Measurements from ENCODE around the gene RFX3.
"Not testable (repeated sequence)": the region's sequence is repeated elsewhere in the genome, so short reads cannot be mapped to it uniquely, and the experiment has no call there.

The RFX3 gene

GRCh38 chr9:3329361-3329760 is 196.4 kb downstream of the RFX3 start:
- no peaks in the 10 kb centered on the region for H3K36me3 ChIP-seq
- H3K9me3 ChIP-seq: no peaks in the 10 kb centered on the region
- TF ChIP-seq CTCF (IDR thresholded peaks at IDR 0.05): no peak
- intact Hi-C loops (cut with DNase I; ENCODE audit: low total_unique reads): no loop called here
- no peak overlapping the region for H3K27ac ChIP-seq
- no peaks in the 10 kb centered on the region for H3K27me3 ChIP-seq
- H3K4me3 ChIP-seq: no peak overlapping the region
- no peaks in the 10 kb centered on the region for H3K4me1 ChIP-seq
- no peak for DNase-seq

GRCh38 chr9:3323714-3324113 is 202.1 kb downstream of the RFX3 start:
- H3K27ac ChIP-seq: no peak overlapping the region
- TF ChIP-seq CTCF (IDR thresholded peaks at IDR 0.05): no peak
- intact Hi-C loops (cut with DNase I; ENCODE audit: low total_unique reads): no loop called here
- H3K4me3 ChIP-seq: no peak overlapping the region
- no peaks in the 10 kb centered on the region for H3K9me3 ChIP-seq
- no peaks in the 10 kb centered on the region for H3K36me3 ChIP-seq
- no peaks in the 10 kb centered on the region for H3K4me1 ChIP-seq
- H3K27me3 ChIP-seq: no peaks in the 10 kb centered on the region
- DNase-seq: no peak

- H3K27me3 ChIP-seq: no peaks in the 10 kb centered on the region
- peaks cover 0 to 7% (median 0%) of the 10 kb centered on the region in 3 donors for H3K9me3 ChIP-seq
- no peak overlapping the region for H3K4me3 ChIP-seq
- intact Hi-C loops (cut with DNase I; ENCODE audit: low total_unique reads): no loop called here
- no peaks in the 10 kb centered on the region for H3K36me3 ChIP-seq
- TF ChIP-seq CTCF (IDR thresholded peaks at IDR 0.05): no peak
- DNase-seq: no peak
- no peak overlapping the region for H3K27ac ChIP-seq
- H3K4me1 ChIP-seq: no peaks in the 10 kb centered on the region
These were observed 204.6 kb downstream of the RFX3 start for GRCh38 chr9:3321186-3321585.

GRCh38 chr9:3312595-3312994 is 213.2 kb downstream of the RFX3 start:
- intact Hi-C loops (cut with DNase I; ENCODE audit: low total_unique reads); H3K27ac ChIP-seq; H3K9me3 ChIP-seq; H3K36me3 ChIP-seq; DNase-seq; H3K4me1 ChIP-seq; H3K4me3 ChIP-seq; H3K27me3 ChIP-seq: not testable (repeated sequence)

GRCh38 chr9:3308609-3309008 is 217.2 kb downstream of the RFX3 start:
- no peak for DNase-seq
- Histone ChIP-seq H3K9me3 (no peaks in the 10 kb centered on the region), H3K4me1 (no peaks in the 10 kb centered on the region), H3K27me3 (no peaks in the 10 kb centered on the region), H3K36me3 (no peaks in the 10 kb centered on the region), H3K4me3 (no peak overlapping the region), H3K27ac (no peak overlapping the region)
- intact Hi-C loops (cut with DNase I; ENCODE audit: low total_unique reads): no loop called here
- no peak for TF ChIP-seq CTCF (IDR thresholded peaks at IDR 0.05)

- H3K4me3 ChIP-seq; H3K27me3 ChIP-seq; H3K4me1 ChIP-seq; DNase-seq; H3K9me3 ChIP-seq; H3K27ac ChIP-seq; intact Hi-C loops (cut with DNase I; ENCODE audit: low total_unique reads); H3K36me3 ChIP-seq: not testable (repeated sequence)
These were observed 221.4 kb downstream of the RFX3 start for GRCh38 chr9:3304388-3304787.

- DNase-seq: no peak
- no peak for TF ChIP-seq CTCF (IDR thresholded peaks at IDR 0.05)
- Histone ChIP-seq H3K4me1 (no peaks in the 10 kb centered on the region), H3K9me3 (no peaks in the 10 kb centered on the region), H3K36me3 (no peaks in the 10 kb centered on the region), H3K27ac (no peak overlapping the region), H3K27me3 (no peaks in the 10 kb centered on the region), H3K4me3 (no peak overlapping the region)
- intact Hi-C loops (cut with DNase I; ENCODE audit: low total_unique reads): loop anchor here (5.0 kb wide), 1 partner anchor 1282 kb away; no protein-coding TSS in a partner anchor
These were observed 225.9 kb downstream of the RFX3 start for GRCh38 chr9:3299872-3300271.
